HG03025 (cell line): ENCODE measurements around the gene TMEM132D.

Experiments used
- ATAC-seq: cut with Tn5 transposase; IDR thresholded peaks from one replicate; pipeline ENCODE4 v1.9.1; 2021; ENCODE audit warnings: mild to moderate bottlenecking, moderate library complexity; ENCODE audit not compliant: unreplicated experiment, low FRiP score

TMEM132D gene

GRCh38 chr12:129827102-129827865, 76.5 kb downstream of the TMEM132D start:
- no peak for ATAC-seq

GRCh38 chr12:129826273-129826672, 77.6 kb downstream of the TMEM132D start:
- no peak for ATAC-seq

GRCh38 chr12:129825316-129825715, 78.5 kb downstream of the TMEM132D start:
- ATAC-seq = no peak

- ATAC-seq = no peak
These were observed 81.9 kb downstream of the TMEM132D start for GRCh38 chr12:129821964-129822363.

- ATAC-seq = no peak
These were observed 84.4 kb downstream of the TMEM132D start for GRCh38 chr12:129819391-129819790.

- ATAC-seq = no peak
These were observed 88.0 kb downstream of the TMEM132D start for GRCh38 chr12:129815846-129816245.

GRCh38 chr12:129811963-129812362, 91.9 kb downstream of the TMEM132D start:
- no peak for ATAC-seq

- ATAC-seq = no peak
These were observed 96.7 kb downstream of the TMEM132D start for GRCh38 chr12:129807136-129807535.

GRCh38 chr12:129791396-129791795, 112.4 kb downstream of the TMEM132D start:
- ATAC-seq = no peak

GRCh38 chr12:129790930-129791329, 112.9 kb downstream of the TMEM132D start:
- ATAC-seq = no peak

GRCh38 chr12:129790331-129790730, 113.5 kb downstream of the TMEM132D start:
- no peak for ATAC-seq

GRCh38 chr12:129789921-129790320, 113.9 kb downstream of the TMEM132D start:
- ATAC-seq = no peak

GRCh38 chr12:129788506-129789084, 115.2 kb downstream of the TMEM132D start:
- ATAC-seq = no peak

GRCh38 chr12:129779989-129780388, 123.8 kb downstream of the TMEM132D start:
- ATAC-seq = no peak

GRCh38 chr12:129779033-129779432, 124.8 kb downstream of the TMEM132D start:
- no peak for ATAC-seq

- no peak for ATAC-seq
These were observed 126.7 kb downstream of the TMEM132D start for GRCh38 chr12:129776977-129777667.

- no peak for ATAC-seq
These were observed 131.0 kb downstream of the TMEM132D start for GRCh38 chr12:129772501-129773493.

- ATAC-seq = no peak
These were observed 132.6 kb downstream of the TMEM132D start for GRCh38 chr12:129771238-129771637.

- no peak for ATAC-seq
These were observed 138.1 kb downstream of the TMEM132D start for GRCh38 chr12:129765719-129766118.

- no peak for ATAC-seq
These were observed 141.4 kb downstream of the TMEM132D start for GRCh38 chr12:129762436-129762835.
